Measurements from ENCODE around the gene LAMP1. TPM values are rescaled to one million over a fixed set of nuclear protein-coding genes. Genes with fewer than 3 reads are reported as not detected.
A peak's percentile ranks its signal among the peaks of the same experiment; 100 is the strongest.

LAMP1 gene
- total RNA-seq, 4 donors from 2014 or later: 97.9 to 151 (median 128) TPM

GRCh38 chr13:113364311-113364889, 67.4 kb downstream of the LAMP1 start:
- no peaks in the 10 kb centered on the region for H3K36me3 ChIP-seq
- peak overlapping the region; percentile 61 to 84 (median 74) for H3K27ac ChIP-seq
- H3K4me1 ChIP-seq: peaks cover 0 to 32% (median 3%) of the 10 kb centered on the region in 3 donors
- H3K4me3 ChIP-seq: peak overlapping the region; percentile 44 to 77
- ATAC-seq: peak; percentile 22
- no peaks in the 10 kb centered on the region for H3K9me3 ChIP-seq
- no peaks in the 10 kb centered on the region for H3K27me3 ChIP-seq
- peak; percentile 20 for TF ChIP-seq POLR2AphosphoS5 (IDR thresholded peaks at IDR 0.05)
- peak in 1 of 2 donors; percentile 45 for TF ChIP-seq POLR2A (IDR thresholded peaks at IDR 0.05)
- TF ChIP-seq EP300 (IDR thresholded peaks at IDR 0.05): no peak
- TF ChIP-seq CTCF (IDR thresholded peaks at IDR 0.05): no peak
- 5% methylated on average over 4 of the region's 41 CpGs for WGBS, 2 donors (ENCODE audit: low coverage in 1 of 2)

GRCh38 chr13:113364901-113365582, 68.0 kb downstream of the LAMP1 start:
- 88 to 100% methylated on average over 2 to 4 of the region's 41 CpGs for WGBS, 2 donors (ENCODE audit: low coverage in 1 of 2)
- peak overlapping the region; percentile 61 to 84 (median 74) for H3K27ac ChIP-seq
- no peaks in the 10 kb centered on the region for H3K9me3 ChIP-seq
- ATAC-seq: peak; percentile 51
- H3K4me3 ChIP-seq: peak overlapping the region; percentile 44 to 77
- H3K36me3 ChIP-seq: no peaks in the 10 kb centered on the region
- TF ChIP-seq POLR2AphosphoS5 (IDR thresholded peaks at IDR 0.05) (no peak), POLR2A (IDR thresholded peaks at IDR 0.05) (no peak), CTCF (IDR thresholded peaks at IDR 0.05) (no peak), EP300 (IDR thresholded peaks at IDR 0.05) (no peak)
- peaks cover 0 to 32% (median 3%) of the 10 kb centered on the region in 3 donors for H3K4me1 ChIP-seq
- H3K27me3 ChIP-seq: no peaks in the 10 kb centered on the region

- H3K9me3 ChIP-seq: no peaks in the 10 kb centered on the region
- TF ChIP-seq CTCF (IDR thresholded peaks at IDR 0.05) (no peak), EP300 (IDR thresholded peaks at IDR 0.05) (no peak), POLR2AphosphoS5 (IDR thresholded peaks at IDR 0.05) (no peak), POLR2A (IDR thresholded peaks at IDR 0.05) (no peak)
- ATAC-seq: no peak
- no peak overlapping the region for H3K4me3 ChIP-seq
- H3K27ac ChIP-seq: peak overlapping the region in 1 of 4 donors; percentile 81
- no peaks in the 10 kb centered on the region for H3K36me3 ChIP-seq
- peaks cover 0 to 32% (median 3%) of the 10 kb centered on the region in 3 donors for H3K4me1 ChIP-seq
- WGBS, 2 donors (ENCODE audit: low coverage in 1 of 2): 94% methylated on average over 14 of the region's 22 CpGs; no CpG with 5 or more reads in 1 of the 2 donors
- H3K27me3 ChIP-seq: no peaks in the 10 kb centered on the region
Measured at GRCh38 chr13:113365583-113365970, 68.5 kb downstream of the LAMP1 start.

GRCh38 chr13:113365971-113366588, 69.0 kb downstream of the LAMP1 start:
- ATAC-seq: no peak
- peaks cover 0 to 32% (median 3%) of the 10 kb centered on the region in 3 donors for H3K4me1 ChIP-seq
- H3K27me3 ChIP-seq: no peaks in the 10 kb centered on the region
- TF ChIP-seq CTCF (IDR thresholded peaks at IDR 0.05) (no peak), EP300 (IDR thresholded peaks at IDR 0.05) (no peak), POLR2AphosphoS5 (IDR thresholded peaks at IDR 0.05) (no peak), POLR2A (IDR thresholded peaks at IDR 0.05) (no peak)
- WGBS, 2 donors (ENCODE audit: low coverage in 1 of 2): 75 to 94% methylated on average over 2 to 3 of the region's 9 CpGs
- H3K4me3 ChIP-seq: no peak overlapping the region
- no peak overlapping the region for H3K27ac ChIP-seq
- H3K36me3 ChIP-seq: no peaks in the 10 kb centered on the region
- no peaks in the 10 kb centered on the region for H3K9me3 ChIP-seq
